Melanocyte of skin (primary cell): ENCODE data around the gene NAXE. TPM values are rescaled to one million over a fixed set of nuclear protein-coding genes. Genes with fewer than 3 reads are reported as not detected.

Experiments used
- total RNA-seq, 2 donors: library from RNA; depleted of rRNA; stranded (reverse); fragments of >200 nt; gene quantifications; 2 replicates each; pipeline ENCODE4 v1.2.3, GENCODE V29; 2012

The NAXE gene
- 100 to 1,000 TPM; 112 to 129 TPM for total RNA-seq

GRCh38 chr1:156591432-156592157 is at the start of gene NAXE:
NAXE (plus strand) TSS chr1:156591776; CDS start chr1:156591805, 29 bp downstream.

GRCh38 chr1:156571919-156572662 is 19.5 kb upstream of the NAXE start, which contains the start of gene IQGAP3:
IQGAP3 (minus strand) TSS chr1:156572565; CDS start chr1:156572529, 36 bp downstream.

GRCh38 chr1:156579472-156579871 is 12.1 kb upstream of the NAXE start, which contains the start of gene TTC24:
TTC24 (plus strand) TSS chr1:156579723; CDS start chr1:156581365, 1,642 bp downstream.

GRCh38 chr1:156601122-156601830 is 9.7 kb downstream of the NAXE start, which contains the start of gene GPATCH4:
GPATCH4 (minus strand) TSS chr1:156601479.

GRCh38 chr1:156618853-156619581 is 27.4 kb downstream of the NAXE start, which contains the start of gene HAPLN2:
HAPLN2 (plus strand) TSS chr1:156619415; CDS start chr1:156623491, 4,076 bp downstream.

GRCh38 chr1:156641761-156642264 is 50.2 kb downstream of the NAXE start, which contains the start of gene BCAN:
BCAN (plus strand) TSS chr1:156642117; CDS start chr1:156646055, 3,938 bp downstream.

Other genes starting within 250 kb of the NAXE start
- gene RHBG, start 222.6 kb upstream of the NAXE start, total RNA-seq: not detected
- gene MEF2D, start 91.0 kb upstream of the NAXE start, total RNA-seq: 10 to 100 TPM; 17.6 to 18.2 TPM
- 10 to 100 TPM; 26.8 to 31.6 TPM for gene IQGAP3, start 19.2 kb upstream of the NAXE start, total RNA-seq
- gene TTC24, start 12.1 kb upstream of the NAXE start, total RNA-seq: not detected
- 10 to 100 TPM; 18.2 to 26.6 TPM for gene GPATCH4, start 9.7 kb downstream of the NAXE start, total RNA-seq
- gene HAPLN2, start 27.6 kb downstream of the NAXE start, total RNA-seq: not detected
- 100 to 1,000 TPM in 1 of 2 donors, 10 to 100 TPM in 1; 25.0 to 131 TPM for gene BCAN, start 50.3 kb downstream of the NAXE start, total RNA-seq
- gene NES, start 85.6 kb downstream of the NAXE start, total RNA-seq: 10 to 100 TPM; 14.8 to 26.6 TPM
- 1 to 10 TPM in 1 of 2 donors, not detected in 1; 1.7 TPM for gene CRABP2, start 113.8 kb downstream of the NAXE start, total RNA-seq
- gene METTL25B, start 136.7 kb downstream of the NAXE start, total RNA-seq: 10 to 100 TPM in 1 of 2 donors, 1 to 10 TPM in 1; 7.3 to 15.1 TPM
- gene ISG20L2, start 137.0 kb downstream of the NAXE start, total RNA-seq: 10 to 100 TPM; 22.4 to 25.0 TPM
- gene MRPL24, start 149.3 kb downstream of the NAXE start, total RNA-seq: 10 to 100 TPM; 37.5 to 42.0 TPM
- gene HDGF, start 159.9 kb downstream of the NAXE start, total RNA-seq: 100 to 1,000 TPM; 125 to 176 TPM
- 10 to 100 TPM; 20.0 to 22.0 TPM for gene PRCC, start 175.8 kb downstream of the NAXE start, total RNA-seq
- not detected for gene SH2D2A, start 225.1 kb downstream of the NAXE start, total RNA-seq